Parathyroid adenoma (tissue), 2 donors: ENCODE results near the gene NOP16.

Source experiments
- H2AFZ ChIP-seq: fragments of 300-600 bp; sonication (generic); one replicate; pipeline ENCODE4 v1.7.0; 2017; ENCODE audit warnings: antibody characterized with exemption, mild to moderate bottlenecking
- H3K27ac ChIP-seq: fragments of 300-600 bp; sonication (generic); one replicate; pipeline ENCODE4 v1.7.0; 2017
- H3K27me3 ChIP-seq: fragments of 300-600 bp; sonication (generic); one replicate; pipeline ENCODE4 v1.7.0; 2017; ENCODE audit warnings: low read length; ENCODE audit not compliant: control insufficient read depth, insufficient read depth
- H3K36me3 ChIP-seq: fragments of 300-600 bp; sonication (generic); one replicate; pipeline ENCODE4 v1.7.0; 2017; ENCODE audit warnings: low read length; ENCODE audit not compliant: control insufficient read depth, insufficient read depth
- H3K4me1 ChIP-seq: fragments of 300-600 bp; sonication (generic); one replicate; pipeline ENCODE4 v1.7.0; 2017; ENCODE audit warnings: control low read depth
- H3K4me2 ChIP-seq: fragments of 300-600 bp; sonication (generic); one replicate; pipeline ENCODE4 v1.7.0; 2017; ENCODE audit warnings: low read length
- H3K4me3 ChIP-seq: fragments of 300-600 bp; sonication (generic); one replicate; pipeline ENCODE4 v1.7.0; 2017; ENCODE audit warnings: low read depth, low read length
- H3K79me2 ChIP-seq: fragments of 300-600 bp; sonication (generic); one replicate; pipeline ENCODE4 v1.7.0; 2017; ENCODE audit warnings: control low read depth
- H3K9ac ChIP-seq: fragments of 300-600 bp; sonication (generic); one replicate; pipeline ENCODE4 v1.7.0; 2017; ENCODE audit warnings: mild to moderate bottlenecking
- H3K9me3 ChIP-seq: fragments of 300-600 bp; sonication (generic); one replicate; pipeline ENCODE4 v1.7.0; 2017; ENCODE audit warnings: low read length; ENCODE audit not compliant: control insufficient read depth
- CTCF ChIP-seq: fragments of 300-600 bp; sonication (generic); IDR thresholded peaks from one replicate; pipeline ENCODE4 v1.7.0; 2017; ENCODE audit warnings: antibody characterized with exemption, mild to moderate bottlenecking
- donor health status: primary hyperparathyroidism.

NOP16 gene

GRCh38 chr5:176426876-176427275 lies 38.5 kb upstream of the NOP16 start:
- Histone ChIP-seq H3K27ac (no peak overlapping the region), H3K4me1 (no peaks in the 10 kb centered on the region), H3K79me2 (no peaks in the 10 kb centered on the region)

GRCh38 chr5:176425791-176426190 lies 37.4 kb upstream of the NOP16 start:
- H3K9ac ChIP-seq, result no peak overlapping the region
- H2AFZ ChIP-seq, result no peak overlapping the region
- H3K27ac ChIP-seq, result no peak overlapping the region
- no peaks in the 10 kb centered on the region for H3K27me3 ChIP-seq
- H3K36me3 ChIP-seq, result no peaks in the 10 kb centered on the region
- H3K4me3 ChIP-seq, result no peak overlapping the region
- no peak for TF ChIP-seq CTCF
- no peaks in the 10 kb centered on the region for H3K4me1 ChIP-seq
- H3K79me2 ChIP-seq, result no peaks in the 10 kb centered on the region
- H3K4me2 ChIP-seq, result no peak overlapping the region
- no peaks in the 10 kb centered on the region for H3K9me3 ChIP-seq

More at GRCh38 chr5:176426876-176427275, 38.5 kb upstream of the NOP16 start:
- TF ChIP-seq CTCF, result no peak
- Histone ChIP-seq H3K4me2 (no peak overlapping the region), H3K9me3 (no peaks in the 10 kb centered on the region), H3K36me3 (no peaks in the 10 kb centered on the region), H3K27me3 (no peaks in the 10 kb centered on the region), H2AFZ (no peak overlapping the region), H3K4me3 (no peak overlapping the region), H3K9ac (no peak overlapping the region)

GRCh38 chr5:176425138-176425537 lies 36.7 kb upstream of the NOP16 start:
- no peak overlapping the region for H3K4me2 ChIP-seq
- no peak for TF ChIP-seq CTCF

GRCh38 chr5:176424181-176424580 lies 35.8 kb upstream of the NOP16 start:
- no peak overlapping the region for H3K9ac ChIP-seq
- no peak for TF ChIP-seq CTCF
- no peak overlapping the region for H3K27ac ChIP-seq
- H3K36me3 ChIP-seq, result no peaks in the 10 kb centered on the region
- H3K4me3 ChIP-seq, result no peak overlapping the region
- H3K79me2 ChIP-seq, result no peaks in the 10 kb centered on the region
- H2AFZ ChIP-seq, result no peak overlapping the region
- no peaks in the 10 kb centered on the region for H3K4me1 ChIP-seq
- no peaks in the 10 kb centered on the region for H3K9me3 ChIP-seq
- no peaks in the 10 kb centered on the region for H3K27me3 ChIP-seq
- no peak overlapping the region for H3K4me2 ChIP-seq

More at GRCh38 chr5:176425138-176425537, 36.7 kb upstream of the NOP16 start:
- Histone ChIP-seq H3K9ac (no peak overlapping the region), H3K79me2 (no peaks in the 10 kb centered on the region), H2AFZ (no peak overlapping the region), H3K4me3 (no peak overlapping the region), H3K36me3 (no peaks in the 10 kb centered on the region), H3K9me3 (no peaks in the 10 kb centered on the region), H3K27me3 (no peaks in the 10 kb centered on the region), H3K4me1 (no peaks in the 10 kb centered on the region), H3K27ac (no peak overlapping the region)

- Histone ChIP-seq H3K4me2 (no peak overlapping the region), H3K4me3 (no peak overlapping the region), H3K27ac (no peak overlapping the region), H2AFZ (no peak overlapping the region), H3K4me1 (peaks cover 4% of the 10 kb centered on the region), H3K9me3 (no peaks in the 10 kb centered on the region), H3K9ac (no peak overlapping the region), H3K36me3 (no peaks in the 10 kb centered on the region), H3K79me2 (peaks cover 7% of the 10 kb centered on the region), H3K27me3 (no peaks in the 10 kb centered on the region)
- TF ChIP-seq CTCF, result no peak
These were observed 32.7 kb upstream of the NOP16 start for GRCh38 chr5:176420972-176421544.
